Natural killer cell (primary cell): ENCODE measurements around the gene SLC25A13. TPM values are rescaled to one million over a fixed set of nuclear protein-coding genes. Genes with fewer than 3 reads are reported as not detected.

Experiments used
- ATAC-seq, 3 donors: fragments of 150-1000 bp in 2 of 3; fragments of 200-7000 bp in 1 of 3; cut with Tn5 transposase; 1 replicate in 1 of 3; 2 replicates in 2 of 3; pipeline ENCODE4 v1.10.0; 2021; ENCODE audit warnings: mild to moderate bottlenecking in 2 of 3, moderate library complexity in 2 of 3
- DNase-seq, 2 donors: peaks; one replicate each; pipeline versions ENCODE4 v3.0.0 to v3.0.0-alpha.2; 2013 to 2021; ENCODE audit warnings: mixed read lengths in 1 of 2
- H3K27ac ChIP-seq: one replicate; pipeline ENCODE4 v1.5.1; 2013; ENCODE audit warnings: mild to moderate bottlenecking, low read length
- H3K27me3 ChIP-seq: one replicate; pipeline ENCODE4 v1.6.1; 2013; ENCODE audit warnings: low read length; ENCODE audit not compliant: control insufficient read depth, insufficient read depth
- H3K36me3 ChIP-seq: one replicate; pipeline ENCODE4 v1.6.1; 2013; ENCODE audit warnings: low read length; ENCODE audit not compliant: control insufficient read depth, insufficient read depth
- H3K4me1 ChIP-seq: one replicate; pipeline ENCODE4 v1.6.1; 2013; ENCODE audit warnings: low read length; ENCODE audit not compliant: control insufficient read depth, insufficient read depth
- H3K4me3 ChIP-seq: one replicate; pipeline ENCODE4 v1.5.1; 2013; ENCODE audit warnings: low read length
- H3K9me3 ChIP-seq: one replicate; pipeline ENCODE4 v1.6.1; 2013; ENCODE audit warnings: low read length; ENCODE audit not compliant: control insufficient read depth, insufficient read depth
- H3K27ac Mint-ChIP-seq, 2 donors: one replicate each; pipeline ENCODE4 v1.8.0; 2022; ENCODE audit warnings: mild to moderate bottlenecking in 2 of 2, mixed read lengths in 2 of 2, moderate library complexity in 1 of 2
- H3K27me3 Mint-ChIP-seq, 2 donors: one replicate each; pipeline ENCODE4 v1.8.0; 2022; ENCODE audit warnings: low read depth in 2 of 2, mixed read lengths in 2 of 2
- H3K36me3 Mint-ChIP-seq: one replicate; pipeline ENCODE4 v1.8.0; 2022; ENCODE audit warnings: mixed read lengths
- H3K4me1 Mint-ChIP-seq, 2 donors: one replicate each; pipeline ENCODE4 v1.8.0; 2022; ENCODE audit warnings: mixed read lengths in 2 of 2
- H3K4me3 Mint-ChIP-seq: one replicate; pipeline ENCODE4 v1.8.0; 2022; ENCODE audit warnings: mild to moderate bottlenecking, moderate library complexity, mixed read lengths
- H3K9me3 Mint-ChIP-seq, 2 donors: one replicate each; pipeline ENCODE4 v1.8.0; 2022; ENCODE audit warnings: mixed read lengths in 2 of 2
- CTCF ChIP-seq: fragments of 200-600 bp; IDR thresholded peaks from one replicate; pipeline ENCODE4 v1.8.0; 2022; ENCODE audit warnings: antibody characterized with exemption
- WGBS: methylation state at CpG from one replicate; pipeline ENCODE4 v1.1.7; 2013; ENCODE audit warnings: missing lambda C conversion rate; ENCODE audit not compliant: insufficient coverage; 5-methylcytosine and 5-hydroxymethylcytosine counted together
- intact Hi-C: fragments of 100-400 bp; cut with micrococcal nuclease; formaldehyde crosslinking; loops from one replicate; pipeline ENCODE4 v1.14.2; 2022
- total RNA-seq, 4 donors: library from RNA; stranded (reverse); fragments of 120-200 nt in 1 of 4; gene quantifications; one replicate each; pipeline versions ENCODE4 v1.2.3 to v1.2.4, GENCODE V29; 2013 to 2022

The SLC25A13 gene
- total RNA-seq, 3 donors from 2014 or later (not counting 1 experiment from before 2014, with no cell fraction given), result 16.9 to 20.8 (median 20.5) TPM

- ATAC-seq, result no peak
- H3K9me3 ChIP-seq, result no peaks in the 10 kb centered on the region
- 94% methylated on average over 3 of the region's 3 CpGs for WGBS
- no peaks in the 10 kb centered on the region for H3K4me1 ChIP-seq
- H3K36me3 Mint-ChIP-seq, result peaks cover 9% of the 10 kb centered on the region
- H3K4me1 Mint-ChIP-seq, result peaks cover 0 to 4% of the 10 kb centered on the region in 2 donors
- peaks cover 10% of the 10 kb centered on the region for H3K36me3 ChIP-seq
- intact Hi-C loops, result no loop called here
- H3K4me3 ChIP-seq, result no peak overlapping the region
- DNase-seq, result no peak
- H3K27me3 Mint-ChIP-seq, result no peaks in the 10 kb centered on the region
- H3K9me3 Mint-ChIP-seq, result no peaks in the 10 kb centered on the region
- no peaks in the 10 kb centered on the region for H3K27me3 ChIP-seq
- no peak for TF ChIP-seq CTCF
- no peak overlapping the region for H3K4me3 Mint-ChIP-seq
- no peak overlapping the region for H3K27ac Mint-ChIP-seq
- no peak overlapping the region for H3K27ac ChIP-seq
These were observed 148.1 kb downstream of the SLC25A13 start for GRCh38 chr7:96173781-96174180.

- no peak for TF ChIP-seq CTCF
- Histone ChIP-seq H3K27me3 (no peaks in the 10 kb centered on the region), H3K4me1 (no peaks in the 10 kb centered on the region), H3K27ac (no peak overlapping the region), H3K9me3 (no peaks in the 10 kb centered on the region), H3K4me3 (no peak overlapping the region), H3K36me3 (peaks cover 10% of the 10 kb centered on the region)
- intact Hi-C loops, result no loop called here
- H3K27ac Mint-ChIP-seq, result no peak overlapping the region
- no peak for DNase-seq
- H3K4me3 Mint-ChIP-seq, result no peak overlapping the region
- H3K4me1 Mint-ChIP-seq, result peaks cover 0 to 4% of the 10 kb centered on the region in 2 donors
- no peaks in the 10 kb centered on the region for H3K9me3 Mint-ChIP-seq
- H3K27me3 Mint-ChIP-seq, result no peaks in the 10 kb centered on the region
- H3K36me3 Mint-ChIP-seq, result peaks cover 10% of the 10 kb centered on the region
- no peak for ATAC-seq
- 76% methylated on average over 5 of the region's 5 CpGs for WGBS
These were observed 152.5 kb downstream of the SLC25A13 start for GRCh38 chr7:96169439-96169838.

- TF ChIP-seq CTCF, result no peak
- intact Hi-C loops, result no loop called here
- no peaks in the 10 kb centered on the region for H3K9me3 Mint-ChIP-seq
- ATAC-seq, result no peak
- H3K4me1 Mint-ChIP-seq, result no peaks in the 10 kb centered on the region
- no peaks in the 10 kb centered on the region for H3K9me3 ChIP-seq
- no peak overlapping the region for H3K27ac Mint-ChIP-seq
- H3K36me3 Mint-ChIP-seq, result peaks cover 10% of the 10 kb centered on the region
- 100% methylated on average over 1 of the region's 1 CpG for WGBS
- no peak overlapping the region for H3K4me3 ChIP-seq
- H3K27me3 Mint-ChIP-seq, result no peaks in the 10 kb centered on the region
- H3K27ac ChIP-seq, result no peak overlapping the region
- no peak for DNase-seq
- no peak overlapping the region for H3K4me3 Mint-ChIP-seq
- H3K27me3 ChIP-seq, result no peaks in the 10 kb centered on the region
- no peaks in the 10 kb centered on the region for H3K4me1 ChIP-seq
- H3K36me3 ChIP-seq, result peaks cover 14% of the 10 kb centered on the region
These were observed 154.5 kb downstream of the SLC25A13 start for GRCh38 chr7:96167424-96167823.

GRCh38 chr7:96161897-96162296 lies 160.0 kb downstream of the SLC25A13 start:
- Mint-ChIP-seq H3K9me3 (no peaks in the 10 kb centered on the region), H3K36me3 (no peaks in the 10 kb centered on the region), H3K27ac (no peak overlapping the region), H3K4me1 (peaks cover 9 to 10% of the 10 kb centered on the region in 2 donors), H3K27me3 (no peaks in the 10 kb centered on the region), H3K4me3 (no peak overlapping the region)
- Histone ChIP-seq H3K9me3 (no peaks in the 10 kb centered on the region), H3K4me1 (no peaks in the 10 kb centered on the region), H3K27me3 (no peaks in the 10 kb centered on the region), H3K4me3 (no peak overlapping the region), H3K27ac (no peak overlapping the region), H3K36me3 (peaks cover 10% of the 10 kb centered on the region)
- no peak for DNase-seq
- no peak for ATAC-seq
- intact Hi-C loops, result no loop called here
- TF ChIP-seq CTCF, result no peak
- no CpG with 5 or more reads among the region's 3 CpGs for WGBS
